ENCODE results near the gene DLG2. TPM values are rescaled to one million over a fixed set of nuclear protein-coding genes. Genes with fewer than 3 reads are reported as not detected.

Gene DLG2
- total and polyA plus RNA-seq, 2 of the 4 experiments (the other 2 are of a cell fraction), result 0.31 to 0.36 TPM

- H2BK120ac ChIP-seq (ENCODE audit: low read depth, low read length), result peak overlapping the region; percentile 68
- no peak overlapping the region for H3K9ac ChIP-seq (ENCODE audit: low read depth, low read length)
- H3K9me3 ChIP-seq (ENCODE audit: control insufficient read depth, insufficient read depth, low read length), result no peaks in the 10 kb centered on the region
- H2BK20ac ChIP-seq (ENCODE audit: low read depth, low read length), result peak overlapping the region; percentile 69; the same call in 1 of the 2 replicates
- in situ Hi-C loops (cut with MboI; ENCODE audit: low sequenced_read_pairs) (no loop called here), dilution Hi-C loops (cut with HindIII; ENCODE audit: low sequenced_read_pairs, unreplicated experiment) (no loop called here), intact Hi-C loops (cut with micrococcal nuclease) (no loop called here)
- no peaks in the 10 kb centered on the region for H3K36me3 ChIP-seq (ENCODE audit: control insufficient read depth, insufficient read depth, low read length)
- H3K27me3 ChIP-seq (ENCODE audit: control insufficient read depth, insufficient read depth, low read length), result no peaks in the 10 kb centered on the region
- H3K23ac ChIP-seq (ENCODE audit: low read depth, low read length), result no peak overlapping the region
- no peaks in the 10 kb centered on the region for H3K9me1 ChIP-seq (ENCODE audit: insufficient read depth, low read length)
- peak overlapping the region; percentile 41; the same call in 1 of the 2 replicates for H3K4ac ChIP-seq (ENCODE audit: low read depth, low read length)
- peak overlapping the region; percentile 83 to 90; a peak in 2 of 4 replicates for H4K8ac ChIP-seq (ENCODE audit: low read depth in 2 of 2, low read length in 2 of 2)
- H2BK5ac ChIP-seq (ENCODE audit: low read depth, low read length, poor library complexity, severe bottlenecking), result peak overlapping the region; percentile 79
- POLR2A ChIA-PET (ENCODE audit: unreplicated experiment), result no interaction called here
- peak overlapping the region; percentile 94; the same call in 1 of the 2 replicates for H3K18ac ChIP-seq (ENCODE audit: low read depth, low read length)
- no peaks in the 10 kb centered on the region for H4K20me1 ChIP-seq (ENCODE audit: insufficient read depth, low read length)
- WGBS, 2 experiments (ENCODE audit: extremely low coverage in 2 of 2, insufficient read length in 1 of 2), result no CpG with 5 or more reads among the region's 5 CpGs
- H4K91ac ChIP-seq (ENCODE audit: insufficient read depth, low read depth, low read length), result peak overlapping the region; percentile 66; the same call in 1 of the 2 replicates
- peak overlapping the region; percentile 67 for H2AFZ ChIP-seq (replicated peaks; ENCODE audit: low read length, poor library complexity)
- no peak overlapping the region; the same call in 2 of the 3 replicates for H2BK15ac ChIP-seq (ENCODE audit: low read depth, low read length)
- H3K4me3 ChIP-seq (ENCODE audit: insufficient read depth, low read depth, low read length), result no peak overlapping the region; the same call in 1 of the 2 replicates
- no peak for ATAC-seq (ENCODE audit: low read depth)
- peak overlapping the region; percentile 67; the same call in 1 of the 2 replicates for H4K5ac ChIP-seq (ENCODE audit: low read depth, low read length)
- CTCF ChIA-PET, result no interaction called here
- no peaks in the 10 kb centered on the region; the same call in 1 of the 2 replicates for H3K4me1 ChIP-seq (ENCODE audit: control insufficient read depth, insufficient read depth, low read length)
- no peak overlapping the region for H3K56ac ChIP-seq (ENCODE audit: extremely low read depth, insufficient read depth, low read length)
- peak overlapping the region; percentile 85; the same call in 1 of the 2 replicates for H3K4me2 ChIP-seq (ENCODE audit: low read depth, low read length)
- DNase-seq, result peak; percentile 48
- H3K14ac ChIP-seq (replicated peaks; ENCODE audit: low read depth, low read length), result no peak overlapping the region; the same call in 1 of the 2 replicates
- H2AK9ac ChIP-seq (replicated peaks; ENCODE audit: low read depth, low read length, poor library complexity), result no peak overlapping the region
- no peaks in the 10 kb centered on the region for H3K79me1 ChIP-seq (ENCODE audit: low read depth in 1 of 2, low read length in 2 of 2)
- no TSS peak for BruUV-seq (replicated peaks)
- H2AK5ac ChIP-seq (ENCODE audit: low read depth, low read length), result no peak overlapping the region
- TF ChIP-seq CTCF (conservative IDR thresholded peaks at IDR 0.05; ENCODE audit: low read depth, low read length) (no peak), RFX5 (IDR thresholded peaks at IDR 0.05; ENCODE audit: low read depth, low read length) (no peak), MAZ (IDR thresholded peaks at IDR 0.05; ENCODE audit: borderline replicate concordance, low read depth, low read length) (no peak), FOS (IDR thresholded peaks at IDR 0.05; ENCODE audit: low read depth, low read length) (0 out of 2 replicates have a peak, but pooled peaks have one; percentile 7), BHLHE40 (IDR thresholded peaks at IDR 0.05; ENCODE audit: low read depth, low read length) (peak; percentile 40; the same call in 1 of the 2 replicates), SMC3 (IDR thresholded peaks at IDR 0.05; ENCODE audit: low read depth, low read length) (no peak)
- TF ChIP-seq, protein P1, sequence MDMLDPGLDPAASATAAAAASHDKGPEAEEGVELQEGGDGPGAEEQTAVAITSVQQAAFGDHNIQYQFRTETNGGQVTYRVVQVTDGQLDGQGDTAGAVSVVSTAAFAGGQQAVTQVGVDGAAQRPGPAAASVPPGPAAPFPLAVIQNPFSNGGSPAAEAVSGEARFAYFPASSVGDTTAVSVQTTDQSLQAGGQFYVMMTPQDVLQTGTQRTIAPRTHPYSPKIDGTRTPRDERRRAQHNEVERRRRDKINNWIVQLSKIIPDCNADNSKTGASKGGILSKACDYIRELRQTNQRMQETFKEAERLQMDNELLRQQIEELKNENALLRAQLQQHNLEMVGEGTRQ (IDR thresholded peaks at IDR 0.05; ENCODE audit: low read depth, low read length), result peak; percentile 11; the same call in 1 of the 2 replicates
- H3K27ac ChIP-seq (ENCODE audit: insufficient read depth, low read length), result 0 out of 2 replicates have a peak overlapping the region, but pooled peaks have one; percentile 33
These were observed 1607.5 kb downstream of the DLG2 start for GRCh38 chr11:84019571-84020194.

Data from IMR-90 (cell line).